Measurements from ENCODE around the gene C1orf159. TPM values are rescaled to one million over a fixed set of nuclear protein-coding genes. Genes with fewer than 3 reads are reported as not detected.

C1orf159 gene
- total and polyA plus RNA-seq, 2 of the 8 experiments (the other 6 are each of a cell fraction or from before 2014, with no cell fraction given): 10.0 to 10.9 TPM

- H3K18ac ChIP-seq (ENCODE audit: extremely low read depth, low read length): peak overlapping the region; percentile 32; the same call in 1 of the 2 replicates
- no peaks in the 10 kb centered on the region for H3K36me3 ChIP-seq (ENCODE audit: control insufficient read depth in 2 of 4, insufficient read depth in 4 of 4, low read length in 3 of 4)
- H3K56ac ChIP-seq (replicated peaks; ENCODE audit: insufficient read length, low read depth, low read length): no peak overlapping the region
- H2BK20ac ChIP-seq (ENCODE audit: low read length): no peak overlapping the region
- H3K27me3 ChIP-seq (replicated peaks in 1 of 4; ENCODE audit: control insufficient read depth in 3 of 4, extremely low read depth in 1 of 4, insufficient read depth in 3 of 4, low read length in 3 of 4): peaks cover 2 to 19% (median 15%) of the 10 kb centered on the region in 4 experiments; a peak in 6 of 7 replicates
- no peak overlapping the region for H2BK5ac ChIP-seq (ENCODE audit: low read depth, low read length)
- H3K14ac ChIP-seq (ENCODE audit: insufficient read length): no peak overlapping the region
- DNase-seq (ENCODE audit: low read depth in 1 of 2, low spot score in 2 of 2) (no peak), FAIRE-seq (no peak)
- 81% methylated on average over 13 of the region's 15 CpGs; no CpG with 5 or more reads in 1 of the 2 experiments for WGBS, 2 experiments (ENCODE audit: extremely low coverage in 1 of 2, insufficient coverage in 1 of 2, insufficient read length in 1 of 2, insufficient replicate concordance in 2 of 2, low coverage in 1 of 2, low lambda C conversion rate in 2 of 2, missing lambda C conversion rate in 1 of 2)
- no peak overlapping the region for H2BK12ac ChIP-seq (ENCODE audit: low read depth, low read length)
- peaks cover 0 to 5% (median 2%) of the 10 kb centered on the region in 4 experiments; a peak in 4 of 7 replicates for H3K4me1 ChIP-seq (replicated peaks in 1 of 4; ENCODE audit: control insufficient read depth in 3 of 4, insufficient read depth in 4 of 4, low read length in 3 of 4)
- H3K9ac ChIP-seq (replicated peaks in 1 of 4; ENCODE audit: extremely low read depth in 1 of 4, low read depth in 3 of 4, low read length in 3 of 4): no peak overlapping the region
- H4K20me1 ChIP-seq (replicated peaks in 1 of 2; ENCODE audit: control insufficient read depth in 1 of 2, insufficient read depth in 2 of 2, low read length in 2 of 2): peaks cover 0 to 3% of the 10 kb centered on the region in 2 experiments
- H3K4me3 ChIP-seq (ENCODE audit: extremely low read depth in 1 of 4, insufficient read depth in 2 of 4, low read depth in 3 of 4, low read length in 4 of 4): no peak overlapping the region
- ChIA-PET POLR2A (ENCODE audit: partially characterized antibody) (no interaction called here), CTCF (ENCODE audit: partially characterized antibody) (interaction anchor here (0.8 to 3.6 kb wide), 44 partner anchors 9 to 250 kb away, joined by 3 to 39 read pairs (median 6); partner anchors contain the start of genes B3GALT6, C1QTNF12, RNF223 and SDF4)
- H2BK120ac ChIP-seq (replicated peaks; ENCODE audit: low read depth, low read length): no peak overlapping the region
- H2BK15ac ChIP-seq (ENCODE audit: low read length): no peak overlapping the region
- H4K5ac ChIP-seq (ENCODE audit: insufficient read length, low read depth, low read length): no peak overlapping the region
- no peak overlapping the region for H2AK5ac ChIP-seq (ENCODE audit: low read depth, low read length)
- no peak overlapping the region for H4K91ac ChIP-seq (replicated peaks; ENCODE audit: insufficient read length, low read length)
- H3K4ac ChIP-seq (replicated peaks; ENCODE audit: insufficient read length, low read depth, low read length): no peak overlapping the region
- no peaks in the 10 kb centered on the region for H3K79me2 ChIP-seq (ENCODE audit: control insufficient read depth in 1 of 2, insufficient read depth in 2 of 2, low read length in 2 of 2)
- peaks cover 1% of the 10 kb centered on the region; the same call in 1 of the 2 replicates for H3K23me2 ChIP-seq (ENCODE audit: low read depth, low read length)
- H2AFZ ChIP-seq (ENCODE audit: low read length): no peak overlapping the region
- H3K9me3 ChIP-seq (ENCODE audit: insufficient read depth in 2 of 2, low read depth in 1 of 2, low read length in 1 of 2): peaks cover 0 to 8% of the 10 kb centered on the region in 2 experiments; a peak in 1 of 4 replicates
- no peak overlapping the region for H3K27ac ChIP-seq (ENCODE audit: low read depth, low read length)
- H4K8ac ChIP-seq (ENCODE audit: extremely low read depth, insufficient read depth, low read length): peak overlapping the region; percentile 90
- no peak overlapping the region for H3K23ac ChIP-seq (ENCODE audit: insufficient read length)
- H3K4me2 ChIP-seq (ENCODE audit: insufficient read depth in 1 of 2, low read depth in 2 of 2, low read length in 2 of 2): no peak overlapping the region
- H3K79me1 ChIP-seq (ENCODE audit: low read depth, low read length): no peaks in the 10 kb centered on the region
- TF ChIP-seq HDAC2 (IDR thresholded peaks at IDR 0.05; ENCODE audit: borderline replicate concordance in 1 of 2, low read depth in 2 of 2, low read length in 2 of 2) (no peak), RAD21 (IDR thresholded peaks at IDR 0.05 in 1 of 2, conservative IDR thresholded peaks at IDR 0.05 in 1 of 2; ENCODE audit: low read depth in 2 of 2, low read length in 2 of 2) (no peak), CHD2 (IDR thresholded peaks at IDR 0.05; ENCODE audit: low read length) (no peak), RXRA (IDR thresholded peaks at IDR 0.05; ENCODE audit: insufficient read depth, low read depth, low read length) (no peak), KDM5A (IDR thresholded peaks at IDR 0.05; ENCODE audit: low read length) (no peak), EP300 (IDR thresholded peaks at IDR 0.05; ENCODE audit: borderline replicate concordance in 1 of 2, low read depth in 2 of 2, low read length in 2 of 2) (no peak), JUN (IDR thresholded peaks at IDR 0.05; ENCODE audit: low read depth, low read length) (no peak), TBP (IDR thresholded peaks at IDR 0.05; ENCODE audit: low read depth, low read length) (no peak), TEAD4 (IDR thresholded peaks at IDR 0.05; ENCODE audit: low read depth, low read length) (no peak), USF2 (IDR thresholded peaks at IDR 0.05; ENCODE audit: low read length) (no peak)
Measured at GRCh38 chr1:1121611-1122077, 5.8 kb upstream of the C1orf159 start.

Data from H1 (cell line).